ENCODE measurements around the gene MAD1L1.

The MAD1L1 gene

GRCh38 chr7:2033586-2034135 lies 199.1 kb downstream of the MAD1L1 start:
- no peak for DNase-seq (ENCODE audit: low read depth in 1 of 2, low spot score in 1 of 2)

GRCh38 chr7:2032876-2033407 lies 199.8 kb downstream of the MAD1L1 start:
- DNase-seq (ENCODE audit: low read depth in 1 of 2, low spot score in 1 of 2) = no peak

- no peak for DNase-seq (ENCODE audit: low read depth in 1 of 2, low spot score in 1 of 2)
Observed at GRCh38 chr7:2032030-2032875, 200.5 kb downstream of the MAD1L1 start.

GRCh38 chr7:2031451-2031845 lies 201.3 kb downstream of the MAD1L1 start:
- DNase-seq (ENCODE audit: low read depth in 1 of 2, low spot score in 1 of 2) = no peak

GRCh38 chr7:2030475-2031450 lies 202.0 kb downstream of the MAD1L1 start:
- DNase-seq (ENCODE audit: low read depth in 1 of 2, low spot score in 1 of 2) = no peak

GRCh38 chr7:2029936-2030335 lies 202.8 kb downstream of the MAD1L1 start:
- no peak for DNase-seq (ENCODE audit: low read depth in 1 of 2, low spot score in 1 of 2)

GRCh38 chr7:2029211-2029905 lies 203.4 kb downstream of the MAD1L1 start:
- no peak for DNase-seq (ENCODE audit: low read depth in 1 of 2, low spot score in 1 of 2)

GRCh38 chr7:2028733-2029132 lies 204.0 kb downstream of the MAD1L1 start:
- DNase-seq (ENCODE audit: low read depth in 1 of 2, low spot score in 1 of 2) = no peak

GRCh38 chr7:2025188-2025587 lies 207.6 kb downstream of the MAD1L1 start:
- DNase-seq (ENCODE audit: low read depth in 1 of 2, low spot score in 1 of 2) = no peak

- no peak for DNase-seq (ENCODE audit: low read depth in 1 of 2, low spot score in 1 of 2)
Observed at GRCh38 chr7:2024567-2024918, 208.2 kb downstream of the MAD1L1 start.

GRCh38 chr7:2023877-2024566 lies 208.7 kb downstream of the MAD1L1 start:
- no peak for DNase-seq (ENCODE audit: low read depth in 1 of 2, low spot score in 1 of 2)

GRCh38 chr7:2022737-2023250 lies 210.0 kb downstream of the MAD1L1 start:
- no peak for DNase-seq (ENCODE audit: low read depth in 1 of 2, low spot score in 1 of 2)

- DNase-seq (ENCODE audit: low read depth in 1 of 2, low spot score in 1 of 2) = no peak
Observed at GRCh38 chr7:2022021-2022409, 210.7 kb downstream of the MAD1L1 start.

GRCh38 chr7:2019711-2020511 lies 212.8 kb downstream of the MAD1L1 start:
- DNase-seq (ENCODE audit: low read depth in 1 of 2, low spot score in 1 of 2) = no peak

GRCh38 chr7:2019461-2019710 lies 213.4 kb downstream of the MAD1L1 start:
- DNase-seq (ENCODE audit: low read depth in 1 of 2, low spot score in 1 of 2) = no peak

GRCh38 chr7:2018569-2019460 lies 213.9 kb downstream of the MAD1L1 start:
- DNase-seq (ENCODE audit: low read depth in 1 of 2, low spot score in 1 of 2) = no peak

- DNase-seq (ENCODE audit: low read depth in 1 of 2, low spot score in 1 of 2) = no peak
Observed at GRCh38 chr7:2017914-2018568, 214.7 kb downstream of the MAD1L1 start.

GRCh38 chr7:2017481-2017891 lies 215.3 kb downstream of the MAD1L1 start:
- DNase-seq (ENCODE audit: low read depth in 1 of 2, low spot score in 1 of 2) = no peak

Data from activated T-helper 1 cell treated with anti-CD3 and anti-CD28 coated beads, Interleukin-2, amount 50 U/mL, for 16 hours (primary cell).